ENCODE measurements around the gene TFF1. TPM values are rescaled to one million over a fixed set of nuclear protein-coding genes. Genes with fewer than 3 reads are reported as not detected.

The TFF1 gene
- total and polyA plus RNA-seq, 2 of the 4 experiments (the other 2 are of a cell fraction): not detected

- Histone ChIP-seq H4K8ac (ENCODE audit: low read depth in 2 of 2, low read length in 2 of 2) (no peak overlapping the region), H3K18ac (ENCODE audit: low read depth, low read length) (no peak overlapping the region), H3K36me3 (ENCODE audit: control insufficient read depth, insufficient read depth, low read length) (no peaks in the 10 kb centered on the region), H4K91ac (ENCODE audit: insufficient read depth, low read depth, low read length) (no peak overlapping the region), H2AK9ac (replicated peaks; ENCODE audit: low read depth, low read length, poor library complexity) (no peak overlapping the region), H2BK15ac (ENCODE audit: low read depth, low read length) (no peak overlapping the region), H2BK20ac (ENCODE audit: low read depth, low read length) (no peak overlapping the region), H3K79me1 (ENCODE audit: low read depth in 1 of 2, low read length in 2 of 2) (no peaks in the 10 kb centered on the region), H2BK120ac (ENCODE audit: low read depth, low read length) (no peak overlapping the region), H3K27me3 (ENCODE audit: control insufficient read depth, insufficient read depth, low read length) (peaks cover 9% of the 10 kb centered on the region), H3K9me3 (ENCODE audit: control insufficient read depth, insufficient read depth, low read length) (no peaks in the 10 kb centered on the region), H3K9ac (ENCODE audit: low read depth, low read length) (no peak overlapping the region), H2BK5ac (ENCODE audit: low read depth, low read length, poor library complexity, severe bottlenecking) (no peak overlapping the region), H3K9me1 (ENCODE audit: insufficient read depth, low read length) (no peaks in the 10 kb centered on the region), H2AK5ac (ENCODE audit: low read depth, low read length) (no peak overlapping the region), H3K14ac (replicated peaks; ENCODE audit: low read depth, low read length) (no peak overlapping the region), H4K5ac (ENCODE audit: low read depth, low read length) (no peak overlapping the region), H4K20me1 (ENCODE audit: insufficient read depth, low read length) (no peaks in the 10 kb centered on the region), H3K4me2 (ENCODE audit: low read depth, low read length) (no peak overlapping the region), H3K56ac (ENCODE audit: extremely low read depth, insufficient read depth, low read length) (no peak overlapping the region), H3K4me1 (ENCODE audit: control insufficient read depth, insufficient read depth, low read length) (no peaks in the 10 kb centered on the region), H3K4me3 (ENCODE audit: insufficient read depth, low read depth, low read length) (no peak overlapping the region), H3K4ac (ENCODE audit: low read depth, low read length) (no peak overlapping the region), H3K27ac (ENCODE audit: insufficient read depth, low read length) (no peak overlapping the region), H3K23ac (ENCODE audit: low read depth, low read length) (no peak overlapping the region), H2AFZ (replicated peaks; ENCODE audit: low read length, poor library complexity) (no peak overlapping the region)
- no TSS peak for BruUV-seq (replicated peaks)
- ChIA-PET POLR2A (ENCODE audit: unreplicated experiment) (no interaction called here), CTCF (no interaction called here)
- TF ChIP-seq FOS (IDR thresholded peaks at IDR 0.05; ENCODE audit: low read depth, low read length): no peak
- no peak for TF ChIP-seq RAD21 (IDR thresholded peaks at IDR 0.05; ENCODE audit: low read length)
- no peak for TF ChIP-seq RCOR1 (IDR thresholded peaks at IDR 0.05; ENCODE audit: insufficient replicate concordance, low read length)
- no peak for TF ChIP-seq RFX5 (IDR thresholded peaks at IDR 0.05; ENCODE audit: low read depth, low read length)
- no peak for TF ChIP-seq POLR2A (IDR thresholded peaks at IDR 0.05; ENCODE audit: low read depth, low read length)
- DNase-seq: no peak
- no peak for ATAC-seq (ENCODE audit: low read depth)
- WGBS, 2 experiments (ENCODE audit: extremely low coverage in 2 of 2, insufficient read length in 1 of 2): no CpG with 5 or more reads among the region's 2 CpGs
- dilution Hi-C loops (cut with HindIII; ENCODE audit: low sequenced_read_pairs, unreplicated experiment) (no loop called here), in situ Hi-C loops (cut with MboI; ENCODE audit: low sequenced_read_pairs) (no loop called here), intact Hi-C loops (cut with micrococcal nuclease) (no loop called here)
These were observed 35.5 kb upstream of the TFF1 start for GRCh38 chr21:42401820-42402251.
